HEK293 (cell line): ENCODE results near the gene EFEMP2.

Experiments used
- KLF9 ChIP-seq: fragments of 450-650 bp; formaldehyde crosslinking; IDR thresholded peaks from 2 replicates; pipeline ENCODE4 v1.5.1; 2016; ENCODE audit warnings: missing biosample characterization, missing genetic modification characterization, low read depth
- YY1 ChIP-seq: fragments of 450-650 bp; formaldehyde crosslinking; IDR thresholded peaks from 2 replicates; pipeline ENCODE4 v1.5.1; 2018; ENCODE audit warnings: missing biosample characterization, missing genetic modification characterization
- ZFP69B ChIP-seq: fragments of 450-650 bp; formaldehyde crosslinking; IDR thresholded peaks from 2 replicates; pipeline ENCODE4 v1.5.1; 2016; ENCODE audit warnings: missing biosample characterization, missing genetic modification characterization
- ZNF121 ChIP-seq: fragments of 450-650 bp; formaldehyde crosslinking; IDR thresholded peaks from 2 replicates; pipeline ENCODE4 v1.5.1; 2016; ENCODE audit warnings: missing biosample characterization, missing genetic modification characterization
- ZNF155 ChIP-seq: fragments of 450-650 bp; formaldehyde crosslinking; IDR thresholded peaks from 2 replicates; pipeline ENCODE4 v1.5.1; 2016; ENCODE audit warnings: missing biosample characterization, missing genetic modification characterization
- ZNF214 ChIP-seq: fragments of 450-650 bp; formaldehyde crosslinking; IDR thresholded peaks from 2 replicates; pipeline ENCODE4 v1.5.1; 2017; ENCODE audit warnings: missing biosample characterization, mild to moderate bottlenecking, missing genetic modification characterization, borderline replicate concordance
- ZNF239 ChIP-seq: fragments of 450-650 bp; formaldehyde crosslinking; IDR thresholded peaks from 2 replicates; pipeline ENCODE4 v1.5.1; 2016; ENCODE audit warnings: missing biosample characterization, missing genetic modification characterization
- ZNF701 ChIP-seq: fragments of 450-650 bp; formaldehyde crosslinking; IDR thresholded peaks from 2 replicates; pipeline ENCODE4 v1.5.1; 2016; ENCODE audit warnings: missing biosample characterization, missing genetic modification characterization
- TF ChIP-seq, protein P1 (sequence below): fragments of 450-650 bp; formaldehyde crosslinking; IDR thresholded peaks from 2 replicates; pipeline ENCODE4 v1.5.1; 2016; ENCODE audit warnings: missing biosample characterization, missing genetic modification characterization
- TF ChIP-seq, protein P2 (sequence below): fragments of 450-650 bp; formaldehyde crosslinking; IDR thresholded peaks from 2 replicates; pipeline ENCODE4 v1.5.1; 2016; ENCODE audit warnings: missing biosample characterization, missing genetic modification characterization
- TF ChIP-seq, protein P3 (sequence below): fragments of 450-650 bp; formaldehyde crosslinking; IDR thresholded peaks from 2 replicates; pipeline ENCODE4 v1.5.1; 2016; ENCODE audit warnings: missing biosample characterization, missing genetic modification characterization

DNA sequence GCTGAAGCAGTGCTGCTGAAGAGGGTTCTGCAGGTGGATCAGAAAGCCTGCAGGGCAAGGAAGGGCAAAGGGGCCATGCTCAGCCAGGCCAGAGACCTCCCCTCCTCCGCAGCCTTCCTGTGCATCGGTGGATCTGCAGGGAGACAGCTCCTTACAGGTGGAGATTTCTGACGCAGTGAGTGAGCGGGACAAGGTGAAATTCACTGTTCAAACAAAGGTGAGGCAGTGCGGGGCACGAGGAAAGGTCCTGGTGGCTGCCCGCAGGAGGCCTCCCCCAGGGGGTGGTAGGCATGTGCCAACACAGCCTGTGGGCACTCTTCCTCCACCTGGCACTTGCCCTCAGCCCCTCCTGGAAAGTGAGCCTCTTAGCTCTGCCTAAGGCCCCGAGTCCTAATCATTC, 23.2 kb downstream of the EFEMP2 start:
- no peak for TF ChIP-seq KLF9 (tag by site-specific recombination)
- TF ChIP-seq ZNF701 (tag by site-specific recombination) = no peak
- TF ChIP-seq ZFP69B = no peak
- TF ChIP-seq, protein P1, sequence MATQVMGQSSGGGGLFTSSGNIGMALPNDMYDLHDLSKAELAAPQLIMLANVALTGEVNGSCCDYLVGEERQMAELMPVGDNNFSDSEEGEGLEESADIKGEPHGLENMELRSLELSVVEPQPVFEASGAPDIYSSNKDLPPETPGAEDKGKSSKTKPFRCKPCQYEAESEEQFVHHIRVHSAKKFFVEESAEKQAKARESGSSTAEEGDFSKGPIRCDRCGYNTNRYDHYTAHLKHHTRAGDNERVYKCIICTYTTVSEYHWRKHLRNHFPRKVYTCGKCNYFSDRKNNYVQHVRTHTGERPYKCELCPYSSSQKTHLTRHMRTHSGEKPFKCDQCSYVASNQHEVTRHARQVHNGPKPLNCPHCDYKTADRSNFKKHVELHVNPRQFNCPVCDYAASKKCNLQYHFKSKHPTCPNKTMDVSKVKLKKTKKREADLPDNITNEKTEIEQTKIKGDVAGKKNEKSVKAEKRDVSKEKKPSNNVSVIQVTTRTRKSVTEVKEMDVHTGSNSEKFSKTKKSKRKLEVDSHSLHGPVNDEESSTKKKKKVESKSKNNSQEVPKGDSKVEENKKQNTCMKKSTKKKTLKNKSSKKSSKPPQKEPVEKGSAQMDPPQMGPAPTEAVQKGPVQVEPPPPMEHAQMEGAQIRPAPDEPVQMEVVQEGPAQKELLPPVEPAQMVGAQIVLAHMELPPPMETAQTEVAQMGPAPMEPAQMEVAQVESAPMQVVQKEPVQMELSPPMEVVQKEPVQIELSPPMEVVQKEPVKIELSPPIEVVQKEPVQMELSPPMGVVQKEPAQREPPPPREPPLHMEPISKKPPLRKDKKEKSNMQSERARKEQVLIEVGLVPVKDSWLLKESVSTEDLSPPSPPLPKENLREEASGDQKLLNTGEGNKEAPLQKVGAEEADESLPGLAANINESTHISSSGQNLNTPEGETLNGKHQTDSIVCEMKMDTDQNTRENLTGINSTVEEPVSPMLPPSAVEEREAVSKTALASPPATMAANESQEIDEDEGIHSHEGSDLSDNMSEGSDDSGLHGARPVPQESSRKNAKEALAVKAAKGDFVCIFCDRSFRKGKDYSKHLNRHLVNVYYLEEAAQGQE (tag by site-specific recombination) = no peak
- no peak for TF ChIP-seq ZNF155 (tag by site-specific recombination)
- TF ChIP-seq, protein P2, sequence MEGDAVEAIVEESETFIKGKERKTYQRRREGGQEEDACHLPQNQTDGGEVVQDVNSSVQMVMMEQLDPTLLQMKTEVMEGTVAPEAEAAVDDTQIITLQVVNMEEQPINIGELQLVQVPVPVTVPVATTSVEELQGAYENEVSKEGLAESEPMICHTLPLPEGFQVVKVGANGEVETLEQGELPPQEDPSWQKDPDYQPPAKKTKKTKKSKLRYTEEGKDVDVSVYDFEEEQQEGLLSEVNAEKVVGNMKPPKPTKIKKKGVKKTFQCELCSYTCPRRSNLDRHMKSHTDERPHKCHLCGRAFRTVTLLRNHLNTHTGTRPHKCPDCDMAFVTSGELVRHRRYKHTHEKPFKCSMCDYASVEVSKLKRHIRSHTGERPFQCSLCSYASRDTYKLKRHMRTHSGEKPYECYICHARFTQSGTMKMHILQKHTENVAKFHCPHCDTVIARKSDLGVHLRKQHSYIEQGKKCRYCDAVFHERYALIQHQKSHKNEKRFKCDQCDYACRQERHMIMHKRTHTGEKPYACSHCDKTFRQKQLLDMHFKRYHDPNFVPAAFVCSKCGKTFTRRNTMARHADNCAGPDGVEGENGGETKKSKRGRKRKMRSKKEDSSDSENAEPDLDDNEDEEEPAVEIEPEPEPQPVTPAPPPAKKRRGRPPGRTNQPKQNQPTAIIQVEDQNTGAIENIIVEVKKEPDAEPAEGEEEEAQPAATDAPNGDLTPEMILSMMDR = no peak
- TF ChIP-seq YY1 (tag by site-specific recombination) = no peak
- no peak for TF ChIP-seq ZNF239 (tag by site-specific recombination)
- no peak for TF ChIP-seq ZNF214 (tag by site-specific recombination)
- no peak for TF ChIP-seq ZNF121 (tag by site-specific recombination)
- TF ChIP-seq, protein P3, sequence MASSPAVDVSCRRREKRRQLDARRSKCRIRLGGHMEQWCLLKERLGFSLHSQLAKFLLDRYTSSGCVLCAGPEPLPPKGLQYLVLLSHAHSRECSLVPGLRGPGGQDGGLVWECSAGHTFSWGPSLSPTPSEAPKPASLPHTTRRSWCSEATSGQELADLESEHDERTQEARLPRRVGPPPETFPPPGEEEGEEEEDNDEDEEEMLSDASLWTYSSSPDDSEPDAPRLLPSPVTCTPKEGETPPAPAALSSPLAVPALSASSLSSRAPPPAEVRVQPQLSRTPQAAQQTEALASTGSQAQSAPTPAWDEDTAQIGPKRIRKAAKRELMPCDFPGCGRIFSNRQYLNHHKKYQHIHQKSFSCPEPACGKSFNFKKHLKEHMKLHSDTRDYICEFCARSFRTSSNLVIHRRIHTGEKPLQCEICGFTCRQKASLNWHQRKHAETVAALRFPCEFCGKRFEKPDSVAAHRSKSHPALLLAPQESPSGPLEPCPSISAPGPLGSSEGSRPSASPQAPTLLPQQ = no peak
